CD4-positive, alpha-beta T cell treated with Interleukin-4 for 1 hour (primary cell): Measurements from ENCODE around the gene ADCY7.

ENCODE experiments used
- DNase-seq, 2 donors: peaks; one replicate each; pipeline ENCODE4 v3.0.0-alpha.2; 2020 to 2022

The ADCY7 gene

DNA sequence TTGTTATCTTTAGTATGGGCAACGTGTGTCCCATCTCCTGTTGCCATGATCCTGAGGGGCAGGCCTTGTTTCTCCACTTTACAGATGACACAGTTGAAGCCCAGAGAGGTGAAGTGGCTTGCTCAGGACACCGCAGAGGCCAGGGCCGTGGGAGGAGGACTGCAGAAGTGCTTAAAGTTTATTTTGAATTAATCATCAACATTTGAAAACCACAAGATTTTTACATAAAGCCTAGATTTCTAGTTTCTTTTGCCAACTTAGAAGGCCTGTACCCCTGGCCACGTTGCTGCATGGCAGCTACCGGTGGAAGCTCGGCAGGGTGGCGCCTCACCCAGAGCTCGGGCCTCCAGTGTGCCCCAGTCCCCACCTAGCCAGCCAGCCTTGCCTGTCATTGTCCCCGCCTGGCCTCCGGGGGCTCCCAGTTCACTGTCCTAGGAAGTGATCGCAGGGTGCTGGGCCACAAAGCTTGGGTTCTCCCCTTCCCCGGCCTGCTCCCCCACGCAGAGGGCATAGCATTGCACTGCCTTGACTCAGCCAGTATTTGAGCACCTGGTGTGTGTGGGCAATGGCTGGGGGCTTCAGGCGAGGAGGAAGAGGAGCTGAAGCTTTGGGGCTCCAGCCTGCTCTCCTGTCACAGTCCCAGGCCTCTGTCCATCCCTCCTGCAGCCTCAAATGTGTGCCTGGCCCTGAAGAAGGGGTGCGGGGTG lies 14.8 kb upstream of the ADCY7 start:
- DNase-seq: no peak

DNA sequence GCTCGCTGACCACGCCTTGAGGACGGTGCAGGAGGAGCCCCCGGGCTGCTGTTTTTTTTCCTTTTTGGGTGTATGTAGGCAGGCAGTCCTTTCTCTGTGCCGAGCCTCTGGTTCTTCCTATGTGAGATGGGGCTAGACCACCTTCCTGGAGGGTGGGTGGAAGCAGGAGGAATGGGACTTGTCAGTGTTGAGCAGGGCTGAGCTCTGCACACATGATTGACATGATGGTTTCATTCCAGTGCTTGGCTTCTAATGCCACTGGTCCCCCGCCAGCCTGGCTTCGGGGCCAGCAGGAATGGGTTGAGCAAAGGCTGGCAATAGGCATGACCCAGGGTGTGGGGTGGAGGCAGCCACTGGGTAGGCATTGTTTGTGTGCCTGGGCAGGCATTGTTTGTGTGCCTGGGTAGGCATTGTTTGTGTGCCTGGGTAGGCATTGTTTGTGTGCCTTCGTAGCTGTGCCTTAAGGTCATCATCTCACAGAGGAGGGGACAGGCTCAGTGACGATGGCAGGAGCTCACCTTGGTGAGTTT lies 14.2 kb upstream of the ADCY7 start:
- no peak for DNase-seq

DNA sequence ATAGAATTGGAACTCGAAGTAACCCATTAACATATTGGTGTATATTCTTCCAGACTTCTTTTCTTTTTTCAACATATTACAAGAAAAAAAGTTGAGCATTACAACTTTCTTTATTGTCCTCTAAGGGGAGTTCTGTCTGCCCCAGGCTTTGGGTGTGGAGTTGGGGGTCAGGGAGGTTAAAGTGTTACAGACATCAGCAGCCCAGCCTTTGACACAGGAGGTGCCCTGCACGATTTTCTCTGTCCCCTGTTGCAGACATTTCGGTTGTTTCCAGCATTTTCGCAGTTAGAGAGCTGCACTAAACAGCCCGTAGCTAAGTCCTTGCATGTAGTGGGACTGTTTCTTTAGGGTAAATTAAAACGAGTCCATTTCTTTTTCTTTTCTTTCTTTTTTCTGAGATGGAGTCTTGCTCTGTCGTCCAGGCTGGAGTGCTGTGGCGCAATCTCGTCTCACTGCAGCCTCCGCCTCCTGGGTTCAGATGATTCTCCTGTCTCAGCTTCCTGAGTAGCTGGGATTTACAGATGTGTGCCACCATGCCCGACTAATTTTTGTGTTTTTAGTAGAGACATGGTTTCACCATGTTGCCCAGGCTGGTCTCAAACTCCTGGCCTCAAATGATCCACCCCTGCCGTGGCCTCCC lies 13.4 kb upstream of the ADCY7 start:
- DNase-seq: no peak

DNA sequence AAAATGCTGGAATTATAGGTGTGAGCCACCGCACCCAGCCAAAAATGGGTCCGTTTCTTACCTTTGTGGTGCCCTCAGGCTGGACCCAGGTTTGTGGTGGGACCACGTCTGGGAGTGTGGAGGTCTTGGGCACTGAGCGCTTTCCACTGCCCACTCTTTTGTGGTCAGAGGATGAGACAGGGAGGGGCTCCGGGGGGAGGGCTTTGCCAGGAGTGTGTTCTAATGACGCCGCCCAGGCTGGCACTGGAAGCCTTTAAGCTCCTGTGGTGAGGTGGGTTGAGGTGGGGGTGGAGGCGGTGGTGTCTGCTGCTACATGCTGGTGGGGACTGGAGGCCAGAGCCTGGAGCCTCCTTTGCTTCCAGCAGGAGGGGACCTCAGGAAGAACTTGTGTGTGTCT lies 12.8 kb upstream of the ADCY7 start:
- no peak for DNase-seq

DNA sequence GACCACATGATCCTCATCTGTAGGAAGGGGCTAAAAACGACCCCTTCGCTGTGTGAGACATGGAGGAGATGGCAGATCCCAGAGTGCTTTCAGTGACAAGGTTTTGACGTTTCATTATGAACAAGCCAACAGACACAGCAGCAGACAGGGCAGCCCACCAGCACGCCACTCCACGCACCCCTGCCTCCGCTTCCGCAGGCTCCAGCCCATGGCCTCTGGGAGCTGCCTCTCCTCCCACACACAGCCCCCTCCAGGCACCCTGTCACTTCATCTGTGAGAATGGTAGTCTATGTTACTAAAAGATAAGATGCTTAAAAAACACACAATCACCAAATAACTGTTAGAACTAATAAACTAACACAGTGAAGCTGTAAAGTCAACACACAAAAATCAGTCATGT lies 12.3 kb upstream of the ADCY7 start:
- DNase-seq: no peak

DNA sequence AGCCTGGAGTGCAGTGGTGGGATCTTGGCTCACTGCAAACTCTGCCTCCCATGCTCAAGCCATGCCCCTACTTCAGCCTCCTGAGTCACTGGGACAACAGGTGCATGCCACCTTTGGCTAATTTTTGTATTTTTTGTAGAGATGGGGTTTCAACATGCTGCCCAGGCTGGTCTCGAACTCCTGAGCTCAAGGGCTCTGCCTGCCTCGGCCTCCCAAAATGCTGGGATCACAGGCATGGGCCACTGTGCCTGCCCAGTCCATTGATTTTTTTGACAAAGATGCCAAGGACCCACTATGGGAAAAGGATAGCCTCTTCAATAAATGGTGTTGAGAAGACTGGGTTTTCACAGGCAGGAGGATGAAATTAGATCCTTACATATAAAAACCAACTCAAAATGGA lies 10.8 kb upstream of the ADCY7 start:
- no peak for DNase-seq

DNA sequence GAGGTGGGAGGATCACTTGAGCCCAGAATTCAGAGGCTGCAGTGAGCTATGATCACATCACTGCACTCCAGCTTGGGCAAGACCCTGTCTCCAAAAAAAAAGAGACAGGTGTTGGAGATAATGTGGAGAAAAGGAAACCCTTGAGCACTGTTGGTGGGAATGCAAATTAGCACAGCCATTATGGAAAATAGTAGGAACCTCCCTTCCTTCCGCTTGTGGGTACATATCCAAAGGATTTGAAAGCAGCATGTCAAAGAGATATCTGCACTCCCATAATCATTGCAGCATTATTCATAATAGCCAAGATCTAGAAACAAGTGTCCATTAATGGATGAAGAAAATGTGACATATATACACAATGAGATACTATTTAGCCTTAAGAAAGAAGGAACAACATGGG lies 9.7 kb upstream of the ADCY7 start:
- no peak for DNase-seq

DNA sequence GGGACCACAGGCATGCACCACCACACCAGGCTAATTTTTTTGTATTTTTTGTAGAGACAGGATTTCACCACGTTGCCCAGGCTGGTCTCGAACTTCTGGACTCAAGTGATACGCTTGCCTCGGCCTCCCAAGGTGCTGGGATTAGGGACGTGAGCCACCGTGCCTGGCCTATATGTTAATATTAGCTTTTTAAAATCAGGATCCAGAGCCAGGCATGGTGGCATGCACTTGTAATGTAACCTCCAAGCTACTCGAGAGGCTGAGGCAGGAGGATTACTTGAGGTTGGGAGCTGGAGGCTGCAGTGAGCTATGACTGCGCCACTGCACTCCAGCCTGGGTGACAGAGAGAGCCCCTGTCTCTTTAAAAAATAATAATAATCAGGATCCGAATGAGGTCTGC lies 8.5 kb upstream of the ADCY7 start:
- DNase-seq: no peak

DNA sequence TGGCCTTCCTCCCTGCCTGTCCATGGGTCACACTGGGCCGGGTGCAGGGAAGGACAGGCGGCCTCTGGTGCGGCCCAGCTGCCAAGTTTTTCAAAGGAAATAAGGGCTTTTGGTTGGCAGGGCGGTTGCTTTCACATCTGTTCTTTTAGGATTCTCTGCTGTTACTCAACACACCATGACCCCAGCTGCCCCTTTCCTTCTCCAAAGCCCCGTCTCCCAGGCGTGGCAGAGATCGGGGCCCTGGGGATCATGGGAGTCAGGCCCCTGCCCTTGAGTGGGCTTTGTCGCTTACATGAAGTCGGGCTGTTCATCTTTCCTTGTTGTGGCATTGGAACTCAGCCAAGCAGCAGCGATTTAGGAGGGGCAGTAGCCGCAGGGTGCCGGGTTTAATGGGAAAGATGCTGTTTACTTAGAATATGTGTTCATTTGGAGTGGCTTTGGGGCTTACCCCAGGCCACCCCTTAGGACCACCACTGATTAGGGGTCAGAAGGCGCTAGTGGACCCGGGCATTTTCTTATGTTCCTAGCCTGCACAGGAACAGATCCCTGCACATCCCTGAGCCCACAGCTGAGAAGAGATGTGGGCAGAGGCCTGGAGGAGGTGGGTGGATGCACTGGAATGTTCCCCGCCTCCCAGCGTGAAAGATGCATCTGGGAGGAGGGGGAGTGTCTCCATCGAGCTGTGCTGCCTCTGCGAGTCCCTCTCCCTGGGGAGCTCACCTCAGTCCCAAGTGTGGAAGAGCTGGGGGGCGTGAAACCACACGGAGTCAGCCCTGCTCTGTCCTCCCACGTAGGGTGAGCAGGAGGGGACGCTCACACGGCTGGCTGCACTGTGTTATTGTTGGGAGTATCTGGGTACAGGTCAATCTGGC lies 6.8 kb upstream of the ADCY7 start:
- peak in 1 of 2 donors; percentile 11 for DNase-seq

DNA sequence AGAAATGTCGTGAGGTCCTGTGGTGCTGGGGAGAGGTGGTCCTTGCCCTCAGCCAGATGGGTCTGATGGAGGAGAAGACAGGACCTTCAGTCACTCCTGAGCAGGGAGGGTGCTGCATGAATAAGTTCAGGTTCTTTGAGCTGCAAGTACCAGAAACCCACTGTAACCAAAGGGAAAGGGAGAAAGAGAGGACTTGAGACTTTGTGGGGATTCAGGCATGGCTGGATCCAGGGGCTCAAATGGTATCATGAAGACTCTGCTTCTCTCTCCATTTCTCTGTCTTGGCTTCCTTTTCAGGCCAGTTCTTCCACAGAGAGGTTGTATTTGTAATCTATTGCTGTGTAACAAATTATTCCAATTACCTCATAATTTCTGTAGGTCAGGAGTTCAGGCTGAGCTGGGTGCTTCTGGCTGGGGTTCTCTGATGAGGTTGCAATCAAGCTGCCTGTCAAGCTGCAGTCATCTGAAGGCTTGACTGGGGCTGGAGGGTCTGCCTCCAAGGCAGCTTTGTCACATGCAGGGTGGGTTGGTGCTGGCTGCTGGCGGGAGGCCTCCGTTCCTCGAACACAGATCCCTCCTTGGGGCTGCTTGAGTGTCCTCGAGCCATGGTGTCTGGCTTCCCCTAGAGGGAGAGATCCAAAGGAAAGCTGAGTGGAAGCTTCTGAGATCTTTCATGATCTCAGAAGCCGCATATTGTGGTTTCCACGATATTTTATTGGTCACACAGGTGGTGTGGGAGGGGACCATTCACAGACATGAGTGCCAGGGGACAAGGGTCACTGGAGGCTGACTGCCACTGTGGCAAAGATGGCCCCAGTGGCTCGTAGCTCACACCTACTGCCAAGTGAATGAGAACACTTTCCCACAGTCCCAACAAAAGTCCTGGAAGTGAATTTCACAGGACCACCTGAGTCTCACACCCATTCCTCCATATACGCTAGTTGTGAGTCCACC lies 5.9 kb upstream of the ADCY7 start:
- DNase-seq: no peak

DNA sequence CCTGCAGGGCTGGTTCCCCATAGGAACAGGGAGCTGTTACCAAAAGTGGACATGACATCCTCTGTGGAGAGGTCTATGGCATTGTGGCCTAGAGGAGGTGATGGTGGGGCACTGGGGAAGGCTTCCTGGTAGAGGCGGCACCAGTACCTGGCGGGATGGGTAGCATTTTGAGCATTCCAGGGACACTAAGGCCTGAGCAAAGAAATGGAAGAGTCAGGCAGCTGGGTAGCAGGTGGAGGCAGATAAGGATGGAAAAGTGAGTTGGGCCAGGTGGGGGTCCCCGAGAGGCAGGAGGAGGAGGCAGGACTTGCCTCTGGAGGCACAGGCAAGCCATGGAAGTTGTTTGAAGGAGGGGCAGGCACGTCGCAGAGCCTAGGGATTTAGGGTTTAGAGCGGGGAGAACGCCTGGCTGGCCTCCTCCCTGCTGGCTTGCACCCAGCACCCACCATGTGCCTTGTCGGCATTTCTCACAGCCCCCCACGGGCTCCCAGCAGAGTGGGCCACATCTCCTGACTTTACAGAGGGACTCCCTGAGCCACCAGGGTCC lies 5.1 kb upstream of the ADCY7 start:
- DNase-seq: no peak

DNA sequence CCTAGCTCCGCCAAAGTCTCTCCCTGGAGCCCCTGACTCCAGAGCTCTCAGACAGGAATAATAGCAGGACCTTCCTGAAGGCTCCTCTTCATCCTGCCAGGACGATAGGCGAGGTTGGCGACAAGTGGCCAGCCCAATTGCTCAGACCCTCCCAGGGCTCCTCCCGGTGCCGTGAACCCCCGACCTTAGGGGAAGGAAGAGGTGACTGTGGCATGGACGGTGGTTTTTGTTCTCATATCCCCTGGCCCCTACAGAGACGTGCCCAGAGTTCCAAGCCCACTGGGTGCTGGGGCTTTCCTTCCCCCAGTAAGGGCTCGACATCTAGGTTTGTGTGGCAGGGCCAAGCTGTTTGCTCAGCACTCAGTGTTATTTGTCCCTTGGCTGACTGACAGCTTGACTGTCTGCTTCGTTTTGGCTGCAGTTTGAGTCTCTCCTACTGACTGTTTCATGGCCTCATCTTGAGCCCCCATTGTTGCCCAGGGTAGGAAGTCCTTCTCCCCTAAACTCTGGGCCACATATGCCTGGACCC lies 4.6 kb upstream of the ADCY7 start:
- no peak for DNase-seq

DNA sequence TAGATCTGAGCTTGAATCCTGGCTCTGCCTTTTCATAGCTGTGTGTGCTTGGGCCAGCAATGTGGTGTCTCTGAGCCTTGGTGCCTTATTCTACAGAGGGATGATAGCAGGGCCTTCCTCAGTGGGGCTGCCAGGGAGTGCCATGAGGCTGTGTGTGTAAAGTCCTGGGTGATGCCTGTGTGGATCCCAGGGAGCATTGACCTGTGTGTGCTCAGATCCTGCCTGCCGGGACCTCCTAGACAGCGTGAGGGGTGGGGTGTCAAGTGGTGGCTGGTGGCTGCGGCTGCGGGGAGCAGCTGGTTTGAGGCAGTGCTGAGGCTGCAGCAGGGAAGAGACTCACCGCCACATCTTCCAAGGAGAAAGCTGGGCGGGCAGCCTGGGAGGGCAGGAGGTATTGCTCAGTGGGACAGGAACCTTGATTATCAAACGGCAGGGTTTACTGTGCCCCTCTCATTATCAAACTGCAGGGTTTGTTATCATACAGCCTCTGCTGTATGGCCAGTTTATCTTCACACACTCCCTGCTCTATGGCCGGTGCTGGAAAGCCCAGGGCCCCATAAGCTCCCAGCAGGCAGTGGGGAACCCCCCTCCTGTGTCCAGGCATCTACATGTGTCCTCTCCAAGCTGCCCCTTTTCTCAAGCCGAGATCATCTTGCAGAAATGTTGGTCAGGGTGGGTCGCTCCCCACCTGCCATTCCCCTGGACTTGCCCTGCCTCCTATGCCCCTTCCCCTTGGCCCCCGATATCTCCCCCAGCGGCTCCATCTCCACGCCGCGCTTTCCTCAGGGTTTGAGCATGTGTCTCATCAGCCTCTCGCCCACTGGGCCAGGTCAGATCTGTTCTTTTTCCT lies 3.1 kb upstream of the ADCY7 start:
- no peak for DNase-seq

DNA sequence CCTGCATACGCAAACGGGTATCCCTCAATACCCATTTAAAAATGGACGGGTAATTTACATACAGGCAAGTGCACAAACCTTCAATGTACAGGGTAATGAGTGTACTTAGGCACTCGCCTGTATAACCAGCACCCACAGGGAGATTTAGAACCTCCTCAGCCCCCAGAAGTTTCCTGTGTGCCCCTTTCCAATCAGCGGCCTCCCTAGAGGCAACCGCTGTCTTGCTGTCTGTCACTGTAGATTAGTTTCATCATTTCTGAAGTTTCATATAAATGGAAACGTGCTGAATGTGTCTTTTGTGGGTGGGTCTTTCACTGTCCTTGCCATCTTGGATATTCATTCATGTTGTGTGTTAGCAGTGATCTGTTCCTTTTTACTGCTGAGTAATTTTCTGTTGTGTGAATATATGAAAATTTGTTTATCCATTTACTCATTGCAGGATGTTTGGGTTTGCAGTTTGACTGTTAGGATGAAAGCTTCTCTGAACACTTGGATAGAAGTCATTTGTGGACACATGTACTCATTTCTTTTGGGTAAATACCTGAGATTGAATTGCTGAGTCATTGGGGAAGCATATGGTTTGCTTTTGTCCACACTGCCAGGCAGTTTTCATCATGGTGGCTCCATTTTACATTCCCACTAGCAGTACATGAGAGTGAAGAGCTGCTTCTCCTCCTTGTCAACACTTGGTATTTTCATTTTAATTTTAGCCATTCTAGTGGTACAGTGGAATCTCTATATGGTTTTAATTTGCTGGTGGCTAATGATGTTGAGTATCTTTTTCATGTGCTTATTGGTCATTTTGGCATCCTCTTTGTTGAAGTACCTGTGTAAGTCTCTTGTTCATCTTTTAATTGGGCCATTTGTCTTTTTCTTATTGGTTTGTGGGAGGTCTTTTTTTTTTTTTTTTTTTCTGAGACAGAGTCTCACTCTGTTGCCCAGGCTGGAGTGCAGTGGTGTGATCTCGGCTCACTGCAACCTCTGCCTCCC lies 2.1 kb upstream of the ADCY7 start:
- DNase-seq: no peak

DNA sequence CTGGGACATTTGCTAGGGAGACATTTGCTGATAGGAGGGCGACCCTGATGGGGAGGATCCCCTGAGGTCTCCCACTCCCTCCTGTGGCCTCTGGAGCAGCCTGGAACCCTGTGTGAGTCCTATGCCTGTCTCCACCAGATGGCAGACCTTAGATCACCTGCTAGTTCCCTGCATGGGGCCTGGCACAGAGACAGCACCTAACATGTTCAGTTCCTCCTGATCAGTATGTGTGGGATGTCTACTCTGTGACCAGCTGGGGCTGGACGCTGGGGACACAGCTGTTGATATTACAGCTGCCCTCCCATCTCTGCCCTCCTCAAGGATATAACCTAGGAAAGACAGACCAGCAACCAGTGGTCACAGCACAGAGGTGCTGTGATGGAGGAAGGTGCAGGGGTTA lies 1.1 kb upstream of the ADCY7 start:
- peak; percentile 54 to 65 for DNase-seq

DNA sequence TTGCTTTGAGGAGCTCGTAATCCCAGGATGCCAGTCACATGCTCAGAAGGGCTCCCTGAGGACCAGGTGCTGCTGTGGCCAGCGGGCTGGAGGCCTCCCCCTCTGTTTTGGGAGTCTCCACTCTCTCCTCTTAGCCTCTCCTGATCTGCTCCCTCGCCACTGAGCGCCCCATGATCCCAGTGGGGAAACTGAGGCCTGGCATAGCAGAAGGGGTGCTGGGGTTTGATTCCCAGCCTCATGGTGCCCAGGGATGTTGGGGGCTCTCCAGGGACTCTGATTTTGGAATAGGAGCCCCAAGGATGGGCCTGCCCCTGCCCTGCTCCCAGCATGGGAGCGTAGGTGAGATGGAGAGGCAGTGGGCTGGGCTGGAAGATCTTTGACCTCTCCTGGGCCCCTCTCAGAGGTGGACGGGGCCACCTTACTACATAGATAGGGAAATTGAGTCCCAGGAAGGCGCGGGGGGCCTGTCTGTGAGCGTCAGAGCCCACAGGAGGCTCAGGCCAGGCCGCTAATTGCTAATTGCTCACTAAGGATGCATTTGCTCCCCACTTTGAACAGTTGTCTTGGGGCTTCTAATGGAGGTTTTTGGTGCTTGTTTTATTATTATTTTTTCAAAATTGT lies 525 bp upstream of the ADCY7 start:
- no peak for DNase-seq

DNA sequence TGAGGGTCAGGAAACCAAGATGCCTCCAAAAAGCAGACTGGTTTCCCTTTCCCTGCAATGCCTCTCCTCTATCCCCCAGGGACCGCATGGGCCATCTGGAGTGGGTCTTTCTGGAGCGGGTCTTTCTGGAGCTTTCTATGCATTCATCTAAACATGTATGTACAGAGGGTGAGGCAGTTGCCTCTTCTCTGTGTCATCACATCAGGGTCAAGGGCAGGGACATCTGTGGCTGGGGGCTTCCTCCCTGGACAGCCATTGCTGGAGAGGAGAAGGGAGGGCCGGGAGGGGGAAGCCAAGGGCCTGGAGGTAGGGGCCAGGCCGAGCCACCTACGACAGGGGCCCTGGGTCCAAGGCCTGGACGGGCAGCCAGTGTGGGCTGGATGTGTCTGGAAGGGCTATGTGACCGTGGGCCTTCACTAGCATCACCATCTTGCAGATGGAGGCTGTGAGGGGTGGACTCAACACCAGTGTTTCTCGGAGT lies 840 bp downstream of the ADCY7 start:
- no peak for DNase-seq

DNA sequence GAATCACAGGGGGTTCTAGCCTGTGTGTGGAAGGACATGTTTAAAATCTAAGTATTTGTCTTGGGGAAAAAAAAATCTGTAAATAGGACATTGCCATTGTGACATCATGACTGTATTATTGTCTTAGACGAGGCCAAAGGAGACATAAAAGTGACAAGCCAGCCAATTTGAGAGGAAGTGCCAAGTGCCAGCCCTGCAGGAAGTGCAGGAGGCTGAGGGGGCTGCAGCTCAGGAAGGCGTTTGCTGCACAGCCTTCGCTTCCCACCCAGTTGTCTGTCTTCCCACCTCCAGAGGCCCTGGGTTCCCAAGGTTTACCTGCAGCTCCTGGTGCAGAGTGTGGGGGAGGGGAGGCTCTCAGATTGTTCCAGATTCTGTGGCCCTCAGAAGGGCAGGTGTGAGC lies 1.3 kb downstream of the ADCY7 start:
- peak in 1 of 2 donors; percentile 43 for DNase-seq

DNA sequence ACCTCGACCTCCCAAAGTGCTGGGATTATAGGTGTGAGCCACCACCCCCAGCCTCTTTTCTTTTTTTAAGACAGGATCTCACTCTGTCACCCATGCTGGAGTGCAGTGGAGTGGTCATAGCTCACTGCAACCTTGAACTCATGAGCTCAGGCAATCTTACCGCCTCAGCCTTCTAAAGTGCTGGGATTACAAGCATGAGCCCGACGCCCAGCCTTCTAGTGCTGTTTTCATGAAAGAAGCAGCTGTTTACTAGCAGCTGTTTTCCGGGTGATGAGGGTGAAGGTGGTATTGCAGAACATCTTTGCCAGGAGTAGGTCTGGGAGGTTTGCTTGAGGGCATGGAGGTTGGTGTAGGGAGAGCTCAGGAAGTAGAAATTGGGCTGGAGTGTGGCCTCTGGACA lies 2.0 kb downstream of the ADCY7 start:
- no peak for DNase-seq
